Islet precursor cell (in vitro differentiated cells): Measurements from ENCODE around the gene THSD7B.

ENCODE experiments used
- DNase-seq: peaks from one replicate; pipeline ENCODE4 v3.0.0-alpha.2; 2018

Gene THSD7B

DNA sequence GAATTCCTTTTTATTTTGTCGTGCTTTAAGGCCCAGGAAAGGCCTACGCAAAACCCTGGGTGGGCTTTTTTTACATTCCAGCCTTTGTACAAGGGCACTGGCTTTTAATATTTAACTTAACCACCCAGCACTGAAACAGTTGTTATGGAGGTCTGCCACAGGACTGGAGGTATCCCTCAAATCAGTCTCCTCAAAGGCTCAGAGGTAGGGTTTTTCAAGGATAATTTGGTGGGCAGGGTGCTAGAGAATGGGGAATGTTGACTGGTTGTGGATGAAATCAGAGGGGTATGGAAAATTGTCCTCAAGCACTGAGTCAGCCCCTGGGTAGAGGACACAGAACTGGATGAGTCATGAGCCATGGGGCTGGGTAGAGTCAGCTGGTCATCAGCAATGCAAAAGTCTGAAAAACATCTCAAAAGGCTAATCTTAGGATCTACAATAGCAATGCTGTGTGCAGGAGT, 443.1 kb downstream of the THSD7B start:
- peak; percentile 82 for DNase-seq

GRCh38 chr2:137210039-137210438, 444.7 kb downstream of the THSD7B start:
- DNase-seq: no peak

DNA sequence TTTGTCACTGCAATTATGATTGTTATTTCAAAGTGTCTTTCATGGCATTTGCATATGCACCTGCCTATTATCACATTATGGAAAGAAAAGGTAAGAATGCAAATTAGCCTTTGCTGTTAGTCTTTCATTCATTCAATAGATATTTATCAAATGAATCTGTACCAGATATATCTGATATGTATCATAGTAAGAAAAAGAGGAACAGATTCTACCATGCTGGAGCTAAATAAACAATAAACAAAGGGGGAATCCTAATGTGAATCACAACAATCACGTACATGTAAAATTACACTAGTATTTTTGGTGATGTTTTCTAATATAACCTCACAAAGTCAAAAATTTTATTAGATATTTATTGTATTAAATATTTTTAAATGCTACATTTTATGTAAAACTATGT, 446.4 kb downstream of the THSD7B start:
- no peak for DNase-seq

GRCh38 chr2:137220438-137220993, 455.2 kb downstream of the THSD7B start:
- no peak for DNase-seq

- DNase-seq: no peak
Observed at GRCh38 chr2:137221797-137222492, 456.6 kb downstream of the THSD7B start.

DNA sequence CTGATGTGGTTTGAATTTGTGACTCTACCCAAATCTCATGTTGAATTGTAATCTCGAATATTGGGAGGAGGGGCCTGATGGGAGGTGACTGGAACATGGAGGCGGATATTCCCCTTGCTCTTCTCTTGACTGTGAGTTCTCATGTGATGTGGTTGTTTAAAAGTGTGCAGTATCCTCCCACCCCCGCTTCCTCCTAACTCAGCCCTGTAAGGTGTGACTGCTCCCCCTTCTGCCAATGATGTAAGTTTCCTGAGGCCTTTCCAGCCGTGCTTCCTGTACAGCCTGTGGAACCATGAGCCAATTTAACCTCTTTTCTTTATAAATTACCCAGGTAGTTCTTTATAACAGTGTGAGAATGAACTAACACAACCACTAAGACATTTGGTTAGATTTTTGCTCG, 458.4 kb downstream of the THSD7B start:
- no peak for DNase-seq

- DNase-seq: no peak
Observed at GRCh38 chr2:137228566-137228965, 463.2 kb downstream of the THSD7B start.

DNA sequence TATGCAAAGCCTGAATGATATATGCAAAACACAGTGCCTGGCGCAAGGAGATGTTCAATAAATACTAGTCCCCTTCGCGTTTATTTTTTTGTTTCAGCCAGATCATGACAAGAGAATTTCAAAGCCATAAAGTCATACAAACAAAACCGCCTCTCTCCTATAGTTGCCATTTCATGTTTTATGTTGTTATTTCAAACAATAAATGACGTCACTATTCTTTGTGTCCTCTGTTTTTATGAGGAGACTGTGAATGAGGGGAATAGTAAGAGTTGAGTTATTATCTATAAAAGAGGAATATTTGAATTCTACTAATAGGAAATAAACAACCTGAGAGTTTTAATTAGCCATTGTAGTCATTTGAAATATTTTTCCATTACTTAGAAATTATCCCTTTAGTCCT, 464.5 kb downstream of the THSD7B start:
- DNase-seq: no peak

DNA sequence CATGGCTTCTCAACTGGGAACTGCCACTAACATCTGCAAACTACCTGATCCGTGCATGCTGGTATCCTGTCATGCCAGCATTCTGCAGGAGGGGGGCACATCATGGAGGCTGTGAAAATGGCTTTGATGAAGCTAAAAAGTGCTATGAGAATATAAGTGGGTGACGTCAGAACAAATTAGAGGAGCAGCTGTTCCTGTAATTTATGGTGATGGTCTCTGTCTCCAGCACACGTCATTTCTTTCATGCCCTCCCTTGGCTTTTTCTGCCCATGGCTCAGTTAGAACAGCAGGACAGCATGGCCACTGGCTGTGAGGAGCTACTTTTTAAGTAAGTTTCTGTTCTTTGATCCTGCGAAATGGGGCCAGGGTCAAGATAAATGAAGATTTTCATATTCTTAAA, 466.3 kb downstream of the THSD7B start:
- no peak for DNase-seq

DNA sequence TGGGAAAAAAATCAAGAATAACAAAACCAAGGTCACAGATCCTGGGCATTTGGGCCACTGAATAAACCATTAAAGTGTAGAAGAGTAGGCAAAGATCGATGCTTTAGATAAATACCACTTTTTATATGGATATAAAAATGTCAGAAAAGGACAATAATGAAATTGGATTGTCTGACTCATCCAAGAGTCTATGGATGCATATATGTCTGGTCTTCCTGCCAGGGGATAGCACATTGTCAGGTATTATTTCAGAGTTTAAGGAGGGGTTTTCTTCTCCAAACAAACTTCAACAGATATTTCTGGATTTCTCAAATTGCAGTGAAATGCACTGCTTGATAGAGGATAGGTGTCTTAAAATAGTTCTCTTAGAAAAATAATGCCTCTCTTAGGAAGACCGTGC, 466.7 kb downstream of the THSD7B start:
- DNase-seq: no peak

- DNase-seq: no peak
Observed at GRCh38 chr2:137233091-137233490, 467.7 kb downstream of the THSD7B start.

DNA sequence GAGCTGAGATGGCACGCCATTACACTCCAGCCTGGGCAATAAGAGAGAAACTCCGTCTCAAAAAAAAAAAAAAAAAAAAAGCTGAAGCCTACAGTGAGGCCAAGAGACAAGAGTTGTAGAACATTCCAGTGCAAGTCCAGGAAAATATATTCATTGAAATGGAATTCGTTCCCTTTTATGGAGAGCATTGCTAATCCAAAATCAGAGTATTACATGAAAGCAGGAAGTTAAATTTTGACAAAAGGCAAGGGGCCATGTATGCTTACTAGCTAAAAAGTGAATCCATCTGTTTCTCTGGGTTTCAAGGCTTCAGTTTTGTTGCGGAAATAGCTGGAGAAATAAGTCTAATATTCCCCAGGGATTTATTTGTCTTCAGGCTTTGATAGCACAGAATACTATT, 471.7 kb downstream of the THSD7B start:
- DNase-seq: no peak

- no peak for DNase-seq
Observed at GRCh38 chr2:137238065-137238464, 472.7 kb downstream of the THSD7B start.

GRCh38 chr2:137249463-137250130, 484.3 kb downstream of the THSD7B start:
- no peak for DNase-seq

DNA sequence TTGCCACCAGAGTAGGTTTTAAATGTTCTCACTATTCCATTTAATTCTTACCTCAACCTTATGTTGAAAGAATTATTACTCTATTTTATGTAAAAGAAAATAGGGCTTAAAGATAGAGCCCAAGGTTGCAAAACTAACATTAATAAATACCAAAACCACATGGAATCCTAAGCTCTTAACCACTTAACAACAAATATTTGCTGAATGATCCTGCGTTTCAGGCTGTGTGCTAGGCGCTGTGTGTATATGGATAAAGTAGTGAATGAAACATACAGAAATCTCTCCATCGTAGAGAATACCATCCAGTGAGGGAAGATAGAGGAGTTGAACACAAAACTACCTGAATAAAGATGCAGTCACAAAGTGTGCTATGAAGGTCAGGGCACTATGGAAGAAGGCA, 485.1 kb downstream of the THSD7B start:
- no peak for DNase-seq

DNA sequence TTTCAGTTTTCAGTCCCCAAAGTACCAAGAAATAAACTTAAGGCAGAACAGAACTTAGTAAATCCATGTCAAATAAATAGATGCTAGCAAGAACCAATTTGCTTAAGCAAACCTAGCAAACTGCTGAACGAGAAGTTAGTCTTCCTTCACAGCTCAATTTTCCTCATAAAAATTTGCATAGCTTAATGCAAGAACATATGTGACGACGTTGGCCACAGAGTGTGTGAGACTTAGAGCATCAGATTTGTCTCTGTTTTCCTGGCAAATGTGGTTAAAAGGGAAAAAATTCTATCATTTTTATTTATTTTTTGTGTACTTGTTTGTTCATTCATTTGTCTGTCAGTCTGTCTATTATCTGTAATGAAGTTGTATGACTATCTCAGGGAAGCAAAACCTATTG, 485.7 kb downstream of the THSD7B start:
- no peak for DNase-seq

DNA sequence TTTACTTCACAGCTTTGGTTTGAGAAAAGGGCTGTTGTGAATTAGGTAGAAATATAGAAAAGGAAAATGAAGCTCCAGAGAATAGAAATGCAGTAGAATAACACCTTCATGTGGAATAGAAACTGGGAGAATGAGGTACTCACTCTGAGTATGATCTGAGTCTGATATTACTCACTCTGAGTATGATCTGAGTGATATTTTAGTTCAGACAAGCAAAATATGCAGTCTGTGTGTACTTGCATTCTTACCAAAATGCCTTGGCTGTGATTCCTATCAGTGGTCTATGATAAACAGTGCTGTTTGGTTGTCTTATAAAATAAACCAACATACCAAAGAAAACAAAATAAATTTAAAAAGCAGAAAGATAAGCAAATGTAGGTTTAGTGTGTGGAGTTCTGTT, 487.6 kb downstream of the THSD7B start:
- DNase-seq: no peak

- no peak for DNase-seq
Observed at GRCh38 chr2:137254052-137254451, 488.7 kb downstream of the THSD7B start.

- no peak for DNase-seq
Observed at GRCh38 chr2:137255345-137255744, 490.0 kb downstream of the THSD7B start.

DNA sequence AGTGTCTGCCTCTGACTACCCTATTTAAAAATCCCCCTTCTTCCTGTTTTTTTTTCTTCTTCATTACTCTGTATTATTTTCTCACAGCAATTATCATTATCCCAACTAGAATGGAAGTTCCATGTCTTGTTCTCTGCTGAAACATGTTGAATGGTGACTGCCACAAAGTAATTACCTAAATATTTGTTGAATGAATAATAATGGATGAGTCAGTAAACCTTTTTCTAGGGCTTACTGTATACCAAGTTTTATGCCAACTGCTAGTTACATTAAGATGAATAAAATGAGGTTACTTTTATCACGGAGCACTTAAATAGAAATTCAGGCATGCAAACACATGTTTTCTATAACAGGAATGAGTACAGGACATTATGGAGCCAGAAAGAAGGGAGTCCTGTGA, 490.6 kb downstream of the THSD7B start:
- no peak for DNase-seq

GRCh38 chr2:137261881-137262585, 496.7 kb downstream of the THSD7B start:
- DNase-seq: no peak

- DNase-seq: no peak
Observed at GRCh38 chr2:137262594-137262993, 497.2 kb downstream of the THSD7B start.

- DNase-seq: no peak
Observed at GRCh38 chr2:137287913-137288639, 522.7 kb downstream of the THSD7B start.
